Activated naive CD8-positive, alpha-beta T cell (primary cell): ENCODE measurements around the gene EED.
A peak's percentile ranks its signal among the peaks of the same experiment; 100 is the strongest.
"Not testable (repeated sequence)": the region's sequence is repeated elsewhere in the genome, so short reads cannot be mapped to it uniquely, and the experiment has no call there.

Experiments used
- H3K27ac Mint-ChIP-seq: one replicate; pipeline ENCODE4 v1.8.0; 2021; ENCODE audit warnings: mixed read lengths
- H3K27me3 Mint-ChIP-seq: one replicate; pipeline ENCODE4 v1.8.0; 2021; ENCODE audit warnings: mixed read lengths
- H3K36me3 Mint-ChIP-seq: one replicate; pipeline ENCODE4 v1.8.0; 2021; ENCODE audit warnings: mixed read lengths
- H3K4me1 Mint-ChIP-seq: one replicate; pipeline ENCODE4 v1.8.0; 2021; ENCODE audit warnings: low read depth, mixed read lengths
- H3K4me3 Mint-ChIP-seq: one replicate; pipeline ENCODE4 v1.8.0; 2021; ENCODE audit warnings: mild to moderate bottlenecking, mixed read lengths
- H3K9me3 Mint-ChIP-seq: one replicate; pipeline ENCODE4 v1.8.0; 2021; ENCODE audit warnings: low read depth, mixed read lengths

EED gene

DNA sequence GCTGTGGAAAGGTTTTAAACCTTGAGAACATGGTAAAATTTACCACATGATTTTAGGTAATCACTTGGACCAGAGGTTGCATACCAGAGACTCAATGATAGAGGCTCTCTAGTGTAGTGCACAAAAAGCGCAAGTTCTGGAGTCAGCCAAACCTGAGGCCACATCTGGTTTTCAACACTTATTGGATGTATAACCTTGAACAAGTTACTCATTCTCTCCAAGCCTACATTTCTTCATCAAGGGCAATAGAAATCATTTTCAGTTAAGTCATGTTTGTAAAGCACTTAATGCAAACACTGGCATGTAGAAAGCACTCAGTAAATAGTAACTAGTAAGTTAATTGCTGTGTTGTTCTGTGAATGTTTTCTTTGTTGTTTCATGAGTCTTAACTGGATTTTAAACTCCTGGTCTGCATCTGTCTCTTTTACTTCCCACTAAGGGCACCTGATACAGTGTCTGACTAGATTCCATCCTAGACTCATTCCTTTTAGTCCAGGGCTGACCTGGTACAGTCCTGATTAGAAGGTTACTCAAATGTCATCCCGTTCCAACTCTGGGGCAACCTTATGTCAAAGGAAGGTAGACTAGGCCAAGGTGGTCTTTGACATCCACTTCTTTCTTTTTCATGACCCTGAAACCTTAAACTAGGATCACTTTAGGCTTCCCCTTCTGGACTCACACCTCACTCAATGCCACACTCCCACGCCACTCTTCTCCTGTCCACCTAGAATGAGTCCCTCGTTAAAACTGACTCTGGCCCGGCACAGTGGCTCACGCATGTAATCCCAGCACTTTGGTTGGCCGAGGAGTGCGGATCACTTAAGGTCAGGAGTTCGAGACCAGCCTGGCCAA, 34.5 kb upstream of the EED start:
- H3K4me3 Mint-ChIP-seq, result no peak overlapping the region
- H3K9me3 Mint-ChIP-seq, result no peaks in the 10 kb centered on the region
- H3K27ac Mint-ChIP-seq, result no peak overlapping the region
- H3K36me3 Mint-ChIP-seq, result no peaks in the 10 kb centered on the region
- H3K27me3 Mint-ChIP-seq, result no peaks in the 10 kb centered on the region
- H3K4me1 Mint-ChIP-seq, result peaks cover 25% of the 10 kb centered on the region

- H3K9me3 Mint-ChIP-seq, result no peaks in the 10 kb centered on the region
- no peak overlapping the region for H3K27ac Mint-ChIP-seq
- no peak overlapping the region for H3K4me3 Mint-ChIP-seq
- H3K4me1 Mint-ChIP-seq, result peaks cover 30% of the 10 kb centered on the region
- no peaks in the 10 kb centered on the region for H3K36me3 Mint-ChIP-seq
- no peaks in the 10 kb centered on the region for H3K27me3 Mint-ChIP-seq
Measured at GRCh38 chr11:86210898-86211297, 33.7 kb upstream of the EED start.

DNA sequence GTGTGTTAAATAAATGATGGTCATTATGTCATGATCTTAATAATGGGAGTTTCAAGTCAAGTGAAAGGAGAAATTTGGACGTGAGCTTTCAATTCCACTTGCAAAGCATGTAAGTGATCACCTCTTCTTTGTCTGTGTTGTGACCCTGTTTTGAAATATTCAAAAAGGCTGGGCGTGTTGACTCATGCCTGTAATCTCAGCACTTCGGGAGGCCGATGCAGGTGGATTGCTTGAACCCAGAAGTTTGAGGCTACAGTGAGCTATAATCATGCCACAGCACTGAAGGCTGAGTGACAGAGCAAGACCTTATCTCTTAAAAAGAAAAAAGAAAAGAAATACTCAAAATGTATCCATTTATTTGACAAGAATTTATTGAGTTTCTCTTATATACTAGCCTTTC, 32.9 kb upstream of the EED start:
- H3K27me3 Mint-ChIP-seq, result no peaks in the 10 kb centered on the region
- H3K4me1 Mint-ChIP-seq, result peaks cover 33% of the 10 kb centered on the region
- H3K9me3 Mint-ChIP-seq, result no peaks in the 10 kb centered on the region
- H3K27ac Mint-ChIP-seq, result no peak overlapping the region
- H3K36me3 Mint-ChIP-seq, result no peaks in the 10 kb centered on the region
- no peak overlapping the region for H3K4me3 Mint-ChIP-seq

- Mint-ChIP-seq H3K27me3 (no peaks in the 10 kb centered on the region), H3K4me1 (peaks cover 33% of the 10 kb centered on the region), H3K4me3 (no peak overlapping the region), H3K27ac (no peak overlapping the region), H3K36me3 (no peaks in the 10 kb centered on the region), H3K9me3 (no peaks in the 10 kb centered on the region)
Measured at GRCh38 chr11:86212019-86212611, 32.4 kb upstream of the EED start.

GRCh38 chr11:86214710-86215109, 29.8 kb upstream of the EED start:
- no peaks in the 10 kb centered on the region for H3K9me3 Mint-ChIP-seq
- H3K4me1 Mint-ChIP-seq, result peaks cover 48% of the 10 kb centered on the region
- H3K36me3 Mint-ChIP-seq, result no peaks in the 10 kb centered on the region
- H3K4me3 Mint-ChIP-seq, result peak overlapping the region; percentile 17
- H3K27me3 Mint-ChIP-seq, result no peaks in the 10 kb centered on the region
- H3K27ac Mint-ChIP-seq, result peak overlapping the region; percentile 92

- peaks cover 3% of the 10 kb centered on the region for H3K36me3 Mint-ChIP-seq
- peak overlapping the region; percentile 75 for H3K4me3 Mint-ChIP-seq
- peak overlapping the region; percentile 92 for H3K27ac Mint-ChIP-seq
- H3K9me3 Mint-ChIP-seq, result no peaks in the 10 kb centered on the region
- peaks cover 52% of the 10 kb centered on the region for H3K4me1 Mint-ChIP-seq
- peaks cover 1% of the 10 kb centered on the region for H3K27me3 Mint-ChIP-seq
Measured at GRCh38 chr11:86218125-86219084, 26.1 kb upstream of the EED start.

GRCh38 chr11:86219311-86220193, 25.0 kb upstream of the EED start:
- Mint-ChIP-seq H3K4me1 (peaks cover 45% of the 10 kb centered on the region), H3K27me3 (peaks cover 1% of the 10 kb centered on the region), H3K4me3 (peak overlapping the region; percentile 75)

DNA sequence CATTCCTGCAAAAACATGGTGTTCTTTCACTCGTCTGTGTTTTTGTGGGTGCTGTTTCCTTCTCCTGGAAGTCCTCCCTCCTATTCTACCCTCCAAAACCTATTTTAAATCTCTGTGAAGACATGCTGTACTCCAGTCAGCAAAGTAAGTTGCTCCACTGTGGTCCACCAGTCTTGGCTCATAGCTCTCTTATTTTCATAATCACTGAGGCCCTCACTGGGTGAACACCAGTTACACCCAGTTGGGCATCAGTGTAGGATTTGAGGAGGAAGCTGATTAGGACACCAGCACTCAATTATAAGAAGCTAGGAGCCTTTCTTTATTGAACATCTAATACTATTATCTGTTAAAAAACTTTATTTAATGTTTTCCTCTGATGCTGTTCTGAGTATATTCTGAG, 23.9 kb upstream of the EED start:
- H3K36me3 Mint-ChIP-seq, result peaks cover 3% of the 10 kb centered on the region
- H3K27ac Mint-ChIP-seq, result peak overlapping the region; percentile 72
- H3K4me1 Mint-ChIP-seq, result peaks cover 36% of the 10 kb centered on the region
- H3K9me3 Mint-ChIP-seq, result no peaks in the 10 kb centered on the region
- H3K4me3 Mint-ChIP-seq, result peak overlapping the region; percentile 44
- H3K27me3 Mint-ChIP-seq, result peaks cover 1% of the 10 kb centered on the region

More at GRCh38 chr11:86219311-86220193, 25.0 kb upstream of the EED start:
- Mint-ChIP-seq H3K36me3 (peaks cover 3% of the 10 kb centered on the region), H3K9me3 (no peaks in the 10 kb centered on the region), H3K27ac (peak overlapping the region; percentile 92)

GRCh38 chr11:86222081-86222480, 22.5 kb upstream of the EED start:
- Mint-ChIP-seq H3K27me3 (peaks cover 1% of the 10 kb centered on the region), H3K9me3 (no peaks in the 10 kb centered on the region), H3K36me3 (peaks cover 3% of the 10 kb centered on the region), H3K4me1 (peaks cover 39% of the 10 kb centered on the region), H3K27ac (no peak overlapping the region), H3K4me3 (no peak overlapping the region)

- H3K27me3 Mint-ChIP-seq, H3K27ac Mint-ChIP-seq, H3K4me3 Mint-ChIP-seq, H3K36me3 Mint-ChIP-seq, H3K9me3 Mint-ChIP-seq: not testable (repeated sequence)
- peaks cover 45% of the 10 kb centered on the region for H3K4me1 Mint-ChIP-seq
Measured at GRCh38 chr11:86224575-86224974, 20.0 kb upstream of the EED start.

GRCh38 chr11:86225344-86225743, 19.2 kb upstream of the EED start:
- H3K4me3 Mint-ChIP-seq, H3K36me3 Mint-ChIP-seq, H3K27me3 Mint-ChIP-seq, H3K27ac Mint-ChIP-seq, H3K9me3 Mint-ChIP-seq: not testable (repeated sequence)
- peaks cover 47% of the 10 kb centered on the region for H3K4me1 Mint-ChIP-seq

GRCh38 chr11:86228269-86229038, 16.1 kb upstream of the EED start:
- Mint-ChIP-seq H3K4me1 (peaks cover 48% of the 10 kb centered on the region), H3K27me3 (no peaks in the 10 kb centered on the region), H3K27ac (peak overlapping the region; percentile 98), H3K4me3 (peak overlapping the region; percentile 71), H3K36me3 (no peaks in the 10 kb centered on the region), H3K9me3 (no peaks in the 10 kb centered on the region)

- Mint-ChIP-seq H3K27ac (peak overlapping the region; percentile 98), H3K4me1 (peaks cover 48% of the 10 kb centered on the region), H3K4me3 (peak overlapping the region; percentile 71)
- not testable (repeated sequence) for H3K9me3 Mint-ChIP-seq, H3K27me3 Mint-ChIP-seq, H3K36me3 Mint-ChIP-seq
Measured at GRCh38 chr11:86229039-86229330, 15.6 kb upstream of the EED start.
